Renal cortical epithelial cell (primary cell): ENCODE measurements around the gene SPPL3. TPM values are rescaled to one million over a fixed set of nuclear protein-coding genes. Genes with fewer than 3 reads are reported as not detected.

Experiments
- DNase-seq: peaks from one replicate; pipeline ENCODE4 v3.0.0-alpha.2; 2011; ENCODE audit warnings: low read depth
- total RNA-seq: library from RNA; depleted of rRNA; stranded (reverse); fragments of >200 nt; gene quantifications from 2 replicates; pipeline ENCODE4 v1.2.3, GENCODE V29; 2014

Gene SPPL3
- total RNA-seq, 1 donor from 2014 or later = 13.5 TPM

- no peak for DNase-seq
Measured at GRCh38 chr12:120874547-120875245, 29.5 kb downstream of the SPPL3 start.

GRCh38 chr12:120873226-120873625 is 30.9 kb downstream of the SPPL3 start:
- no peak for DNase-seq

- DNase-seq = no peak
Measured at GRCh38 chr12:120872487-120872886, 31.7 kb downstream of the SPPL3 start.

DNA sequence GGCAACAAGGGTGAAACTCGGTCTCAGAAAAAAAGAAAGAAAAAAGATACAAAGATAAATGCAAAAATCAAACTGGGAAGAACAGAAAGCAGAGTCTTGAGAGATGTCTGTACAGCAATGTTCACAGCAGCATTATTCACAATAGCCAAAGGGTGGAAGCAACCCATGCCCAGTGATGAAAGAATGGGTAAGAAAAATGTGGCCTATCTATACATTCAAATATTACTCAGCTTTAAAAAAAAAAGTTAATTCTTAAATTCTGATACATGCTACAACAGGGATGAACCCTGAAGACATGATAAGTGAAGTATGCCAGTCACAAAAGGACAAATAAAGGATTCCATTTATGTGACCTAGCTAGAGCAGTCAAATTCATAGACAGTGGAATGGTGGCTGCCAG is 33.7 kb downstream of the SPPL3 start:
- DNase-seq = no peak

DNA sequence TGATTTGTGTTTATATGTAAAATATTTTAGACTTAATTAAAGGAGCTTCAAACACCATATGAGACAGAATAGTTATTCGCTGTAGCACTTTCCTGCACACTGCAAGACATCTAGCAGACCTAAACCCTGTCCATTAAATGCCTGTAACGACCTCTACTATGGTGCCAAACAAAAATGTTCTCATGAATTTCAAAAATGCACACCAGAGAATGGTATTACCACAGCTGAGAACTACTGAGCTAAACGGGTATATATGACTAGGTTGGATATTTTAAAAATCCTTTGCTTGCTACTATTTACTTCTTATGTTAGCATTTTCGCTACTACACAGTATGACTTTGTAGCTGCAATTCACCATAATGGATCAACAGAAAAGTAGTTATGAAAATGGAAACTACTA is 34.8 kb downstream of the SPPL3 start:
- DNase-seq = no peak

DNA sequence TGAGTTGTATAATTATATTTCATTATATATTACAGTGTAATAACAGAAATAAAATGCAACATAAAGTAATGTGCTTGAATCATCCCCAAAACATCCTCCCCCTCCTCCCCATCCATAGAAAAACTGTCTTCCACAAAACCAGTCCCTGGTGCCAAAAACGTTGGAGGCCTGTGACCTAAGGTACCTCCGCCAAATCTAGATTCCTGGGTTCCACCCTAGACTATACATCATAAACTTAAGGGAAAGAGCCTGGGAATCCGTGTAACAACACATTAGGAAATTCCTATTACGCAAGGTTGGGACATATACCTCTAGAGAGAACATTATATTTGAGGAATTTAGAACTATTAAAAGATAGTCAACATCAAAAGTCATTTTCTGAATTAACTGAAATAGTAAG is 38.0 kb downstream of the SPPL3 start:
- no peak for DNase-seq

- DNase-seq = no peak
Measured at GRCh38 chr12:120865098-120865497, 39.1 kb downstream of the SPPL3 start.

DNA sequence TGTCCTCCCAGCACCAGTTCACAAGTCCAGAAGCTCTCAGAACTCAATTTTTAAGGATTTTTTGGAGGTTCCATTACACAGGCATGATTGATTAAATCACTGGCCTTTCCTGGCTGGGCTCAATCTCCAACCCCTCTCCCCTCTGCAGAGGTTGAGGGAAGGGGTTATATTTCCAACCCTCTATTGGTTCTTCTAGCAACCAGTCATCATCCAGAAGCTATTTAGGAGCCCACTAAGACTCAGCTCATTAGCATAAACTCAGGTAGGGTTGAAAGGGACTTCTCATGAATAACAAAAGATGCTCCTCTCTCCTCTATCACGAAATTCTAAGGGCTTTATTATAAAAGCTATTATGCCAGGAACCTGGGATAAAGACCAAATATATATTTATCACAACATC is 41.5 kb downstream of the SPPL3 start:
- DNase-seq = no peak

GRCh38 chr12:120861074-120861795 is 42.9 kb downstream of the SPPL3 start:
- DNase-seq = no peak

DNA sequence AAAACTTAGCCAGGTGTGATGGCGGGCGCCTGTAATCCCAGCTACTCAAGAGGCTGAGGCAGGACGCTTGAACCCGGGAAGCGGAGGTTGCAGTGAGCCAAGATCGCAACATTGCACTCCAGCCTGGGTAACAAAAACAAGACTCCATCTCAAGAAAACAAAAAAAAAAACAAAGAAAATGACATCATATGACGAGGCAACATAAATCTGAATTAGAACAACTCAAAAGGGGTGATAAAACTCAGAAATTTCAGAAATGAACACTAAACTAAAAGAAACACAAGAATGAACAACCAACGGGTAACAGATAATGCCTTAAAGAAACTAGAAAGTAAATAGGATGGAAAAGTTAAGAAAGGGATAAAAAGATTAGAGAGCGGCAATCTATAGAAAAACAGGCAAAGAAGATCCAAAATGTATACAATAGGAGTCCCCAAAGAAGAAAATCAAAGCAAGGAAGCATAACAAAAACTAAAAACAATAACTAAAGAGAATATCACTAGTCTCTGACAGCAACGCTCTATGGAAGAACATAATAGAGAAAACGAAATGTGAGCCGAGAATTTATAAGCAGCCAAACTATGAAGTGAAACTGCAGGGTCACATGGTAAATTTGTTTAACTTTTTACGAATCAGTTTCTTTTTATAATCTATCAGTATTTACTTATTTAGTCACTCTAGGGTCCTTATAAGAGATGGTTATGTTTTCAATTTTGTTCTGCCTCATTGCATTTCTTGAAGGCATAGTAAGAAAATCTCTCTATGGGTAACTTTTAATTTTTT is 45.7 kb downstream of the SPPL3 start:
- no peak for DNase-seq

GRCh38 chr12:120856980-120857379 is 47.2 kb downstream of the SPPL3 start:
- no peak for DNase-seq

DNA sequence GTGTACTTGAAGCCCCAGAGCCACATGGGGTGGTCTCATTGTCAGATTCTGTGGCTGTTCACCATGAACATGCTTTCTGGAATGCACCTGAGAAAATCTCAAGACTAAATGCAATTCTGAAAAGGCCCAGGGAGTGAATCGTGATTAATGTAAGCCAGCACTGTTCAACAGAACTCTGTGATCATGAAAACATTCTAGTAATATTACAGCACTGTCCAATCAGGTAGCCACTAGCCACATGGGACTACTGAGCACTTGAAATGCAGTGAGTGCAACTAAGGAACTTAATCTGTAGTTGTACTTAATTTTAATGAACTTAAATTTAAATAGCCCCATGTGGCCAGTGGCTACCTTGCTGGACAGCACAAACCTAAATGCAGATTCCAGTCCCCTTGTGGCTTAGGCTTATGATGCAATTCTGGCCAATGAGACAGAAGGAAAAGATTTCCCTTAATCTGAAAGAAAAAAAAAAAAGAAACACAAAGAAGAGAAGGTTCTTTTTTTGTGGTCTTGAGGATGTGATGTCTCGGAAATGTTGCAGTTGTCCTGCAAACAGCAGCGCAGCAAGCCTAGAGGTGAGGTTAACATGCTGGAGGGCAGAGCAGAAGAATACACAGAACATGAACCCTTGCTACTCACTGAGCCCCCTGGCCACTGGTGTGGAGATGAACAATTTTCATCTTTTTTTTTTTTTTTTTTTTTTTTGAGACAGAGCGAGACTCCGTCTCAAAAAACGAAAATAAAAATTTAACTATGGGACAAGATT is 48.2 kb downstream of the SPPL3 start:
- DNase-seq = peak; percentile 22

GRCh38 chr12:120854804-120855203 is 49.4 kb downstream of the SPPL3 start:
- DNase-seq = no peak

DNA sequence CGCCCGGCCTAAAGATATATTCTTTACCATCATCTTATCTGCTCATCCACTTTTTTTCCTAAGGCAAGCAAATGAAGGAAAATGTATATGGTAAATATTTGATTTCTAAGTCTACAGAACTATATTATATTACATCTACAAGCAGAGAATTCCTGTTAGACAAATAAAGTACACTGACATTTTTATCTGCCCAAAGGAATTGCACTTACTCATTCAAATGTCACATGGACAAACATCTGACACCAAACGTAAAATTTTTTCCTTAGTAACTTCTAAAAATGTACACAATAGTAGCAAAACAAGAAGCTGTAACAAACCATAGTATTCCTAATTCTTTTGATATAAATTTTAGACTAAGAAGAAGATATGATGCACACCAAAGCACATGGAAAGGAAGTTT is 51.0 kb downstream of the SPPL3 start:
- peak; percentile 28 for DNase-seq

- no peak for DNase-seq
Measured at GRCh38 chr12:120851944-120852343, 52.2 kb downstream of the SPPL3 start.

GRCh38 chr12:120851444-120851843 is 52.7 kb downstream of the SPPL3 start:
- DNase-seq = no peak

- peak; percentile 93 for DNase-seq
Measured at GRCh38 chr12:120849765-120850164, 54.4 kb downstream of the SPPL3 start.

- DNase-seq = no peak
Measured at GRCh38 chr12:120847814-120848213, 56.3 kb downstream of the SPPL3 start.

GRCh38 chr12:120847392-120847791 is 56.8 kb downstream of the SPPL3 start:
- no peak for DNase-seq

DNA sequence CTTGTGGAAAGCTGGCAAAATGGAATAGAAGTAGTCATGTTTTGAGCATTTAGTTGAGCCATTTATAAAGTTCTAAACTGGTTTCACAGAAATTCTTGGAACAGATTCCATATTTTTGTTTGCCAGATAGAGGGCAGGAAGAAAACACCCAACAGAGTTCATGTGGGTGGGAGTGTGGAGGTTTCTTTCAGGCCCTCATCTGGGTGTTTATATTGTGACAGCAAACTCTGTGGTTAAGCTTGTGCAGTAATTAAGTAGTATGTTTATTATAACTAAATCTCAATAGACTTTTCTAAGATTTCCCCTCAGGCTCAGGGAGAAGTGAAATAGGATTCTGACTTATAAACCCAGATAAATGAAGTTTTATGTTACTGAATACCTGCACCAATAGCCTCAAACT is 57.4 kb downstream of the SPPL3 start:
- DNase-seq = peak; percentile 25

- DNase-seq = no peak
Measured at GRCh38 chr12:120845696-120846095, 58.5 kb downstream of the SPPL3 start.
